ENCODE results near the gene TLE4. TPM values are rescaled to one million over a fixed set of nuclear protein-coding genes. Genes with fewer than 3 reads are reported as not detected.
"Not testable (repeated sequence)": the region's sequence is repeated elsewhere in the genome, so short reads cannot be mapped to it uniquely, and the experiment has no call there.

Gene TLE4
- polyA plus RNA-seq, 1 donor (not counting 4 experiments of a cell fraction or from before 2014, with no cell fraction given) = 14.7 TPM

DNA sequence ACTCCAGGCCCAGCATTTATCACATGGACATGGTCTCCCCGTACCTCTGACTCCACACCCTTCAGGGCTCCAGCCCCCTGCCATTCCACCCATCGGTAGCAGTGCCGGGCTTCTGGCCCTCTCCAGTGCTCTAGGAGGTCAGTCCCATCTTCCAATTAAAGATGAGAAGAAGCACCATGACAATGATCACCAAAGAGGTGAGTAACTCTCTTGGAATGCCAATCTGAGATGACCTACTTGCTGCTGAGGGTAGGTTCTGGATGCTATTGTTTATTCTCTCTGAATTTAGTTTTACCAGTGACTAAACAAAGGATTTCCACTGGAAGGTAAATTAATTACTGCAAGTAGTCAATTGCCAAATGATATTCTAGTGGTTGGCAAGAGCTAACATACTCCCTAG lies 80.8 kb downstream of the TLE4 start:
- no peak for TF ChIP-seq EZH2 (IDR thresholded peaks at IDR 0.05; ENCODE audit: low read length)
- TF ChIP-seq, protein P1, sequence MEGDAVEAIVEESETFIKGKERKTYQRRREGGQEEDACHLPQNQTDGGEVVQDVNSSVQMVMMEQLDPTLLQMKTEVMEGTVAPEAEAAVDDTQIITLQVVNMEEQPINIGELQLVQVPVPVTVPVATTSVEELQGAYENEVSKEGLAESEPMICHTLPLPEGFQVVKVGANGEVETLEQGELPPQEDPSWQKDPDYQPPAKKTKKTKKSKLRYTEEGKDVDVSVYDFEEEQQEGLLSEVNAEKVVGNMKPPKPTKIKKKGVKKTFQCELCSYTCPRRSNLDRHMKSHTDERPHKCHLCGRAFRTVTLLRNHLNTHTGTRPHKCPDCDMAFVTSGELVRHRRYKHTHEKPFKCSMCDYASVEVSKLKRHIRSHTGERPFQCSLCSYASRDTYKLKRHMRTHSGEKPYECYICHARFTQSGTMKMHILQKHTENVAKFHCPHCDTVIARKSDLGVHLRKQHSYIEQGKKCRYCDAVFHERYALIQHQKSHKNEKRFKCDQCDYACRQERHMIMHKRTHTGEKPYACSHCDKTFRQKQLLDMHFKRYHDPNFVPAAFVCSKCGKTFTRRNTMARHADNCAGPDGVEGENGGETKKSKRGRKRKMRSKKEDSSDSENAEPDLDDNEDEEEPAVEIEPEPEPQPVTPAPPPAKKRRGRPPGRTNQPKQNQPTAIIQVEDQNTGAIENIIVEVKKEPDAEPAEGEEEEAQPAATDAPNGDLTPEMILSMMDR (optimal IDR thresholded peaks at IDR 0.05 in 1 of 3, IDR thresholded peaks at IDR 0.05 in 1 of 3, conservative IDR thresholded peaks at IDR 0.05 in 1 of 3; ENCODE audit: extremely low read depth in 1 of 3, insufficient read depth in 2 of 3, low read length in 3 of 3) = no peak
- DNase-seq (ENCODE audit: low read depth, low spot score) (no peak), FAIRE-seq (no peak)
- Histone ChIP-seq H4K20me1 (ENCODE audit: control insufficient read depth, extremely low read depth, insufficient read depth, low read length) (no peaks in the 10 kb centered on the region), H3K27ac (ENCODE audit: control insufficient read depth, insufficient read depth, low read length) (no peak overlapping the region), H2AFZ (ENCODE audit: control insufficient read depth, low read length) (no peak overlapping the region), H3K4me2 (ENCODE audit: control insufficient read depth, extremely low read depth, insufficient read depth, low read depth, low read length) (no peak overlapping the region), H3K36me3 (ENCODE audit: control insufficient read depth in 2 of 2, extremely low read depth in 1 of 2, insufficient read depth in 2 of 2, low read length in 2 of 2) (peaks cover 0 to 1% of the 10 kb centered on the region in 2 experiments), H3K9me1 (ENCODE audit: control insufficient read depth, extremely low read depth, insufficient read depth, low read length) (no peaks in the 10 kb centered on the region), H3K9ac (ENCODE audit: control insufficient read depth, extremely low read depth, insufficient read depth, low read length) (no peak overlapping the region), H3K4me3 (ENCODE audit: control insufficient read depth in 2 of 3, extremely low read depth in 1 of 3, insufficient read depth in 2 of 3, low read depth in 1 of 3, low read length in 3 of 3) (no peak overlapping the region), H3K27me3 (ENCODE audit: control insufficient read depth, extremely low read depth, insufficient read depth, low read length) (no peaks in the 10 kb centered on the region), H3K4me1 (ENCODE audit: control insufficient read depth, extremely low read depth, insufficient read depth, low read length) (no peaks in the 10 kb centered on the region), H3K79me2 (ENCODE audit: control insufficient read depth, insufficient read depth, low read length) (no peaks in the 10 kb centered on the region), H3K9me3 (ENCODE audit: control insufficient read depth, low read depth, low read length) (no peaks in the 10 kb centered on the region)
- dilution Hi-C loops (cut with MboI; ENCODE audit: extremely low pct_ligation_motif_present, low sequenced_read_pairs) = no loop called here

DNA sequence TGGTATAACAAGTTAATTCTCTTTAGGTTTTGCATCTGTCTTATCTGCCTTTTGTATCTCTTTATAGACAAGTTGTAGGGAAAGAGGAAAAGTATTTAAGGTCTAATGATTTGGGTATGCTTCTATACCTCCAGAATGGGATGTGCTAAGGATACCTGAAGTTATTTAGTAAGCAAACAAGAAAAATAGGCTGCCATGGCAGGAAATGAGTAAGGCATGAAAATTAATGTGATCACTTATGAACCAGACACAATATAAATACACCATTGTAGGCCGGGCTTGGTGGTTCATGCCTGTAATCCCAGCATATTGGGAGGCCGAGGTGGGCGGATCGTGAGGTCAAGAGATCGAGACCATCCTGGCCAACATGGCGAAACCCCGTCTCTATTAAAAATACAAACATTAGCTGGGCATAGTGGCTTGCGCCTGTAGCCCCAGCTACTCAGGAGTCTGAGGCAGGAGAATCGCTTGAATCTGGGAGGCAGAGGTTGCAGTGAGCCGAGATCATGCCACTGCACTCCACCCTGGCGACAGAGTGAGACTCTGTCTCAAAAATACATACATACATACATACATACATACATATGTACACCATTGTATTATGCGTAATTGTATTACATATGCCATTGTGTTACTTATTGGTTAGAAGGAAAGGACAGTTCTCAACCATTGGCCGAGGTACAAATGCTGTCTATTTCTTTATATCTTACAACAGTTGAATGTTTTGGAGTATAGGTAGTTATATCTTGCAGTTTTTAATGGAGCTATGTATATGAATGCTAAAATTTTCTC lies 83.0 kb downstream of the TLE4 start:
- H3K27ac ChIP-seq (ENCODE audit: control insufficient read depth, insufficient read depth, low read length); H3K4me3 ChIP-seq (ENCODE audit: control insufficient read depth in 2 of 3, extremely low read depth in 1 of 3, insufficient read depth in 2 of 3, low read depth in 1 of 3, low read length in 3 of 3); H3K9me3 ChIP-seq (ENCODE audit: control insufficient read depth, low read depth, low read length); H3K36me3 ChIP-seq (ENCODE audit: control insufficient read depth in 2 of 2, extremely low read depth in 1 of 2, insufficient read depth in 2 of 2, low read length in 2 of 2); DNase-seq (ENCODE audit: low read depth, low spot score); H3K27me3 ChIP-seq (ENCODE audit: control insufficient read depth, extremely low read depth, insufficient read depth, low read length); FAIRE-seq; dilution Hi-C loops (cut with MboI; ENCODE audit: extremely low pct_ligation_motif_present, low sequenced_read_pairs); H2AFZ ChIP-seq (ENCODE audit: control insufficient read depth, low read length); H3K4me1 ChIP-seq (ENCODE audit: control insufficient read depth, extremely low read depth, insufficient read depth, low read length); H3K4me2 ChIP-seq (ENCODE audit: control insufficient read depth, extremely low read depth, insufficient read depth, low read depth, low read length); H3K9ac ChIP-seq (ENCODE audit: control insufficient read depth, extremely low read depth, insufficient read depth, low read length); H3K9me1 ChIP-seq (ENCODE audit: control insufficient read depth, extremely low read depth, insufficient read depth, low read length); H4K20me1 ChIP-seq (ENCODE audit: control insufficient read depth, extremely low read depth, insufficient read depth, low read length); H3K79me2 ChIP-seq (ENCODE audit: control insufficient read depth, insufficient read depth, low read length): not testable (repeated sequence)

DNA sequence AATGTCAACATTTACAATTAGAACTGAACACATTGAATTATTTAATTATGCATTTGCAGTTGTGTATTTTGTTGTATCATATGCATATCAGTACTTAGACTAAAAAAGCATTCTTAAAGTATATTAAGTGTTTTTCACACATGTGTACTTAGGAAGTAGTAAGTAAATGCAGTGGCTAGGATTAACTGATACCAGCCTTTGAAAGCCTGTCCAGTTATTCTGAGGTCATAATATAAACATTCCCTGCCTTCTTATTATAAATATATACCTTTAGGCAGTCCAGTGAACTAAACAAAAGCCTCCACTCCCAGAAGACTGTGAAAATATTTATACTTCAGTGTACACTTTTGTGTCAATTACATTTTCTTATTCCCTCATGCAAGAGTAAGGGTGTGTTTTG lies 83.8 kb downstream of the TLE4 start:
- Histone ChIP-seq H3K27ac (ENCODE audit: control insufficient read depth, insufficient read depth, low read length) (no peak overlapping the region), H3K9me3 (ENCODE audit: control insufficient read depth, low read depth, low read length) (no peaks in the 10 kb centered on the region), H3K9ac (ENCODE audit: control insufficient read depth, extremely low read depth, insufficient read depth, low read length) (no peak overlapping the region), H3K27me3 (ENCODE audit: control insufficient read depth, extremely low read depth, insufficient read depth, low read length) (no peaks in the 10 kb centered on the region), H3K4me3 (ENCODE audit: control insufficient read depth in 2 of 3, extremely low read depth in 1 of 3, insufficient read depth in 2 of 3, low read depth in 1 of 3, low read length in 3 of 3) (no peak overlapping the region), H3K9me1 (ENCODE audit: control insufficient read depth, extremely low read depth, insufficient read depth, low read length) (no peaks in the 10 kb centered on the region), H3K4me1 (ENCODE audit: control insufficient read depth, extremely low read depth, insufficient read depth, low read length) (no peaks in the 10 kb centered on the region), H3K4me2 (ENCODE audit: control insufficient read depth, extremely low read depth, insufficient read depth, low read depth, low read length) (no peak overlapping the region), H3K79me2 (ENCODE audit: control insufficient read depth, insufficient read depth, low read length) (no peaks in the 10 kb centered on the region), H4K20me1 (ENCODE audit: control insufficient read depth, extremely low read depth, insufficient read depth, low read length) (no peaks in the 10 kb centered on the region), H2AFZ (ENCODE audit: control insufficient read depth, low read length) (no peak overlapping the region), H3K36me3 (ENCODE audit: control insufficient read depth in 2 of 2, extremely low read depth in 1 of 2, insufficient read depth in 2 of 2, low read length in 2 of 2) (peaks cover 0 to 1% of the 10 kb centered on the region in 2 experiments)
- TF ChIP-seq EZH2 (IDR thresholded peaks at IDR 0.05; ENCODE audit: low read length) = no peak
- TF ChIP-seq, protein P1 (optimal IDR thresholded peaks at IDR 0.05 in 1 of 3, IDR thresholded peaks at IDR 0.05 in 1 of 3, conservative IDR thresholded peaks at IDR 0.05 in 1 of 3; ENCODE audit: extremely low read depth in 1 of 3, insufficient read depth in 2 of 3, low read length in 3 of 3) = no peak
- FAIRE-seq (no peak), DNase-seq (ENCODE audit: low read depth, low spot score) (no peak)
- dilution Hi-C loops (cut with MboI; ENCODE audit: extremely low pct_ligation_motif_present, low sequenced_read_pairs) = no loop called here

All from keratinocyte (primary cell).